SK-N-SH treated with all-trans-retinoic acid at 6 μM for 48 hours (cell line): Measurements from ENCODE around the gene PLD5.
"Not testable (repeated sequence)": the region's sequence is repeated elsewhere in the genome, so short reads cannot be mapped to it uniquely, and the experiment has no call there.

Source experiments
- TCF4 ChIP-seq: fragments of 250-450 bp; sonication (Bioruptor Pico); IDR thresholded peaks from 2 replicates; pipeline ENCODE4 v1.8.0; 2021; ENCODE audit warnings: mild to moderate bottlenecking, moderate library complexity, borderline replicate concordance
- TSHZ2 ChIP-seq: fragments of 250-450 bp; sonication (Bioruptor Pico); IDR thresholded peaks from 2 replicates; pipeline ENCODE4 v1.5.0; 2020; ENCODE audit warnings: mild to moderate bottlenecking, moderate library complexity
- ZFP30 ChIP-seq: fragments of 450-650 bp; formaldehyde crosslinking; IDR thresholded peaks from 2 replicates; pipeline ENCODE4 v1.5.0; 2022; ENCODE audit warnings: mild to moderate bottlenecking, moderate library complexity

- not testable (repeated sequence) for TF ChIP-seq TCF4 (CRISPR knock-in tag); ZFP30; TSHZ2 (CRISPR knock-in tag)
These were observed 209.6 kb downstream of the PLD5 start for GRCh38 chr1:242314865-242315264.
